Transverse colon (tissue), 4 donors: ENCODE results near the gene GNAI3.

Experiments
- CTCF ChIP-seq, 5 experiments: fragments of 200-600 bp in 3 of 5; fragments of 450-650 bp in 2 of 5; sonication (generic) in 3 of 5; IDR thresholded peaks; 1 replicate in 2 of 5; 2 replicates in 3 of 5; pipeline ENCODE4 v1.5.1; 2016 to 2017; ENCODE audit warnings: antibody characterized with exemption in 5 of 5, inconsistent platforms in 3 of 5, mild to moderate bottlenecking in 2 of 5, moderate library complexity in 1 of 5
- POLR2A ChIP-seq: fragments of 450-650 bp; IDR thresholded peaks from one replicate; pipeline ENCODE4 v1.6.1; 2016; ENCODE audit warnings: antibody characterized with exemption, mild to moderate bottlenecking, moderate library complexity
- POLR2AphosphoS5 ChIP-seq, 3 donors: sonication (generic); formaldehyde crosslinking; IDR thresholded peaks; one replicate each; pipeline ENCODE4 v1.6.1; 2016; ENCODE audit warnings: antibody characterized with exemption in 3 of 3

GRCh38 chr1:109559995-109560394 is 11.6 kb downstream of the GNAI3 start:
- TF ChIP-seq CTCF (IDR thresholded peaks at IDR 0.05) (no peak), POLR2A (no peak), POLR2AphosphoS5 (IDR thresholded peaks at IDR 0.05) (no peak)
